GM19025 (cell line): ENCODE data around the gene HAUS8.

Experiments
- ATAC-seq: cut with Tn5 transposase; IDR thresholded peaks from one replicate; pipeline ENCODE4 v1.9.1; 2021; ENCODE audit warnings: mild to moderate bottlenecking, low read depth, moderate library complexity; ENCODE audit not compliant: unreplicated experiment

The HAUS8 gene

DNA sequence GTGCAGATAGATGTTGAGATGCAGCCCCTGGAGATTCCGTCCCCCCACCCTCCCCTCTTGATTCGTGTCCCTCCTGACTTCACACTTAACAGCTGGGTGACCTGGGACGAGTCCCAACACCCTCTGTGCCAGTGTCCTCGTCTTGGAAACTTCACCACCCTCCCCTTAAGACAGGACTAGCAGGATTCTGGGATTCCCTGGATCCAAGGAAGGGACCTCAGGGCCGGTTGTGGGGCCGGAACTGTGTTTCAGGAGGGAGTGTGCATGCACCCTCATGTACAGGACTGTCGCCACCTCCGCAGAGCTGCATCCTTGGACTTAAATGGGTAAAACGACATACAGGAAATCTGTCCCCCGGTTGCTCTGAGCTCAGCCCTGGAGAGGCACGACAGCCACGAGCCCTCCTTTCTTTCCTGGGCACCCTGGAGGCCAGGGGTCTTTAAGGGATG is 1.3 kb upstream of the HAUS8 start:
- ATAC-seq: no peak

- ATAC-seq: no peak
Observed at GRCh38 chr19:17075864-17076542, 751 bp upstream of the HAUS8 start.

- no peak for ATAC-seq
Observed at GRCh38 chr19:17074634-17075034, 618 bp downstream of the HAUS8 start.

GRCh38 chr19:17073869-17074633 is 1.2 kb downstream of the HAUS8 start:
- no peak for ATAC-seq

DNA sequence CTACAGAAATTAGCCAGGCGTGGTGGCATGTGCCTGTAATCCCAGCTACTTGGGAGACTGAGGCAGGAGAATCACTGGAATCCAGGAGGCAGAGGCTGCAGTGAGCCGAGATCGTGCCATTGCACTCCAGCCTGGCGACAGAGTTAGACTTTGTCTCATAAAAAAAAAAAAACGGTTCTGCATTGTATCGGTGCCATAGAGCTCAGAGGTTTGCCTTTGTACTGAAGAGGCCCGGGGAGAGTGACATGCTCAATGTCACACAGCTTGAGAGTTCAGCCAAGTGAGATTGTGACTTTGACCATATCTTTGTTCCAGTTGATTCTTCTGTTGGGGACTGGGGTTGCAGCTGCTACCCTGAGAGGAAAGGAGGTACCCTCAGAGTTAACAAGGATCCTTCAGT is 4.3 kb downstream of the HAUS8 start:
- no peak for ATAC-seq

DNA sequence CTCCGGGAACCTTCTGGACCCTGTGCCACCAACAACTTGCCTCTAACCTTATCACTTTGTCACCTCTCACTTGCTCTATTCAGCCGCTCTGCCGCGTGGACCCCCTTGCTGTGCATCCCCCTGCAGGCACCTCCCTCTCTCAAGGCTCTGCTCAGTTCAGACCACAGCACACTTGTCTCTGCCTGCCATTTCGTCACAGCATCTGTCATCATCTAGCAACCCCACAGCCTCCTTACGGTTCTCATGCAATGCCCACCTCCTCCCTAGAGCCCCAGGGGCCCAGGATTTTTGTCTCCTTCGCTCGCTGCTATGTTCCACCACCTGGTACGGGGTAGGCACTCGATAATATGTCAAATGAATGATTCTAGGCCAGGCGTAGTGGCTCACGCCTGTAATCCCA is 4.8 kb downstream of the HAUS8 start:
- no peak for ATAC-seq

- ATAC-seq: no peak
Observed at GRCh38 chr19:17069193-17069592, 6.1 kb downstream of the HAUS8 start.

DNA sequence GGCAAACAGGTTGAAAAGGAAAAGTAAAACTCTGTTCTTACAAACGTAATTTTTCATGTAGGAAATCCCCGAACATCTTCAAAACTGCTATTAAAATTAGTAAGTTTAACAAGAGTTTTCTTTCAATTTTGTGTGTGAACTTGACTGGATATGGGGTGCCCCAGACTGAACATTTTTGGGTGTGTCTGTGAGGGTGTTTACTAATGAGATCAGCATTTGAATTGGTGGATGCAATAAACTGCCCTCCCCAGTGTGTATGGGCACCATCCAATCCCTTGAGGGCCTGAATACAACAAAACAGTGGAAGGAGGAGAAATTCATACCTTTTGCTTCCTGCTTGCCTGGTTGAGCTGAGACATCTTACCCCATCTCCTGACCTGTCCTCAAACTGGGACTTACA is 11.8 kb downstream of the HAUS8 start:
- ATAC-seq: no peak

DNA sequence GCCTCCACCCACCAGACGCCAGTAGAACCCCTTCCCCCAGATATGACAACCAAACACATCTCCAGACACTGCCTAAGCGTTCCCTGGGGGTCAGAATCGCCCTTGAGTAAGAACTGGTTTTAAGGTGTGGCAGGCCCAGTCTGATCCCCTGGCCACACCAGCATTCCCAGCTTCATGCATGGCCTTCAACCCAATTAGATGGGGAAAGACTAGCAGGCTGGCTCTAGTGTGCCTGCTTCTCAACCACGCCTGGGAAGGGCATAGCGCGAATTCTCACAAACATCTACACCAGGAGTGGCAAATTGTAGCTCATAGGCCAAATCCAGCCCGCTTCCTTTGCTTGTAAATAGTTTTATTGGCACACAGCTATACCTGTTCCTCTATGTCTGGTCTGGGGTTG is 13.6 kb downstream of the HAUS8 start:
- ATAC-seq: no peak

DNA sequence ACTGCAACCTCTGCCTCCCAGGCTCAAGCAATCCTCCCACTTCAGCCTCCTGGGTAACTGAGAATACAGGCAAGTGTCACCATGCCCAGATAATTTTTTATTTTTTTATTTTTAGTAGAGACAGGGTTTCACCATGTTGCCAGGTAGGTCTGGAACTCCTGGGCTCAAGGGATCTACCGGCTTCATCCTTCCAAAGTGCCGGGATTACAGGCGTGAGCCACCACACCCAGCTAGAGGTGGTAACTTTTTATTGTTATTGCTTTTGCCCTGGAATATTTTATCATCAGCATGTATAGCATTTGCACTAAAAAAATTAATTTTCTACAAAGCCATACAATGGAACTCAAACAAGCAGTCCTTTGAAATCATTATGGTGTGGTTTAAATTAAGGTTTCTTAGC is 14.0 kb downstream of the HAUS8 start:
- ATAC-seq: no peak

DNA sequence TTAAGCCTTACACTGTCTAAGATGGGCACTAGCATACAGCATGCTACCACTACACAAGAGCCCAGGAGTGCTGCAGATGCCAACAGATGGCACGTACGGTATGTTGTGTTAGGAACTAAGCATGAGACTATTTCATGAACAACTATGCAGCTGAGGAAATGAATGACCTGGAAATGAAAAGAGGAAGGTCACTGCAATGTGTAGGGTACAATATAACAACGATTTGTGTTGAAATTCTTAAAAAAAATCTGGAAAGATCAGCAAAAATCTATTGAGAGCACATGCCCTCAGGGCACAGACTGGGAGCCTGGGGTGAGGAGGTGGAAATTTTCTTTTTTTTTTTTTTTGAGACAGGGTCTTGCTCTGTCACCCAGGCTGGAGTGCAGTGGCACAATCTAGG is 14.4 kb downstream of the HAUS8 start:
- ATAC-seq: no peak

GRCh38 chr19:17058236-17058635 is 17.0 kb downstream of the HAUS8 start:
- ATAC-seq: no peak

- no peak for ATAC-seq
Observed at GRCh38 chr19:17055636-17056035, 19.6 kb downstream of the HAUS8 start.

- no peak for ATAC-seq
Observed at GRCh38 chr19:17054746-17055145, 20.5 kb downstream of the HAUS8 start.

DNA sequence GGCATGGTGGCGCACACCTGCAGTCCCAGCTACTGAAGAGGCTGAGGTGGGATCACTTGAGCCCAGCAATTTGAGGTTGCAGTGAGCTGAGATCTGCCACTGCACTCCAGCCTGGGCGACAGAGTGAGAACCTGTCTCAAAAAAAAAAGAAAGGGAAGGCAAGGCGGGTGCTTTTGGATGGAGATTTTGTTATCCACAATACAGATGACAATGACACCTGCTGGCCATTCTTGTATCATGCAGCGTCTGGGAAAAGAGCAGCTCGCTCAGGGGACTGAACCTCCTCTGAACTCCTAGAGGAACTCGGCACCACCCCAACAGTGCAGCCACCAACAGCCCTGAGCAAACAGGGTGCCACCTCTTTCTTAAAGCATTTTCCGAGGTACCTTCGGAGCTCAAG is 22.8 kb downstream of the HAUS8 start:
- no peak for ATAC-seq

GRCh38 chr19:17049711-17050280 is 25.5 kb downstream of the HAUS8 start:
- ATAC-seq: no peak

DNA sequence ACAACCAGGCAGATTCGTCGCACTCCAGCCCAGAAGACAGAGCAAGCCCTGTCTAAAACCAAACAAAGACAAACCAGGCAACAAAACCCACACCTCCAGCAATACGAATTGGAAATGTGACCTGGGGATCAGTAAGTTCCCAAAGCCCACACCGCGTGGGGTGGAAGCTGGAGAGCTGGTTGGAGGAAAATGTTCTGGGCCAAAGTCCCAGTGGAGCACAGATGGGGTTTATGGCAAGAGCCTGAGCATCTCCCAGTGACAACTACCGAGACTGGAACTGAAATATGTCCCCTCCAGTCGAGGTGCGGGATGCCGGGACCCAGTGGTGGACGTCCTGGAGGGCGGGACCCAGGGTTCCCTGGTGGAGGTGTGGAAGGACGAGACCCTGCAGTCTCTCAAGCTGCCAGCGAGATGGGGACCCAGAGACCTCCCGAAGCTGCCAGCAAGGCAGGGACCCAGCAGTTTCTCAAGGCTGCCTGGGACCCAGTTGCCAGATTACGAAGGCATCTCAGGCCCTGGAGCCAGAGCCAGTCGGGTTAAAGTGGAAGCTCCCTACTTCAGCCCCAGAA is 26.3 kb downstream of the HAUS8 start:
- no peak for ATAC-seq

GRCh38 chr19:17045907-17046502 is 29.2 kb downstream of the HAUS8 start:
- ATAC-seq: no peak

GRCh38 chr19:17043744-17044143 is 31.5 kb downstream of the HAUS8 start:
- no peak for ATAC-seq

GRCh38 chr19:17041976-17042375 is 33.3 kb downstream of the HAUS8 start:
- ATAC-seq: no peak

DNA sequence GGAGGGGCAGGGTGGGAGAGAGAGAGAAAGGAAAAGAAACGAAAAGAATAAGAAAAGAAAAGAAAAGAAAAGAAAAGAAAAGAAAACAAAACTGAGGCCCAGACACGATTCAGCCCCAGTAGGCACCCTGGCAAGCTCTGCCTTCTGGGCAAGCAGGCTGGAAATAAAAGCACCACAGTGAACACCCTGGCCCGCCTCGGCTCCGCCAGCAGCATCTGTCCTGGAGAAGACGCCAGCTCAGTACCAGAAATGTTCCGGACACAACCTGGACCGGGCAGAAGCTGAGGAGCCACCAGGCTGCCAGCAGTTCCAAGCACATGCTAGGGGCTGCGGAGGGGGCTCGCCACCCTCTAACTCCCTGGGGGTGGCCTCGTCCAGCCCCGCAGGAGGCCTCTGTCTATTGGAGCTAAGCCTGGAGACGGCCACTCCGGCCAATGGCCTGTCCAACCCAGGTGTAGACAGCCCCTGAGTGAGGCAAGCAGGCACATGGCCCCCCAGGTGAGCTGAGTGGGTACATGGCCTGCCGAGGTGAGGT is 37.2 kb downstream of the HAUS8 start:
- no peak for ATAC-seq
